ENCODE results near the gene C2CD4D.

DNA sequence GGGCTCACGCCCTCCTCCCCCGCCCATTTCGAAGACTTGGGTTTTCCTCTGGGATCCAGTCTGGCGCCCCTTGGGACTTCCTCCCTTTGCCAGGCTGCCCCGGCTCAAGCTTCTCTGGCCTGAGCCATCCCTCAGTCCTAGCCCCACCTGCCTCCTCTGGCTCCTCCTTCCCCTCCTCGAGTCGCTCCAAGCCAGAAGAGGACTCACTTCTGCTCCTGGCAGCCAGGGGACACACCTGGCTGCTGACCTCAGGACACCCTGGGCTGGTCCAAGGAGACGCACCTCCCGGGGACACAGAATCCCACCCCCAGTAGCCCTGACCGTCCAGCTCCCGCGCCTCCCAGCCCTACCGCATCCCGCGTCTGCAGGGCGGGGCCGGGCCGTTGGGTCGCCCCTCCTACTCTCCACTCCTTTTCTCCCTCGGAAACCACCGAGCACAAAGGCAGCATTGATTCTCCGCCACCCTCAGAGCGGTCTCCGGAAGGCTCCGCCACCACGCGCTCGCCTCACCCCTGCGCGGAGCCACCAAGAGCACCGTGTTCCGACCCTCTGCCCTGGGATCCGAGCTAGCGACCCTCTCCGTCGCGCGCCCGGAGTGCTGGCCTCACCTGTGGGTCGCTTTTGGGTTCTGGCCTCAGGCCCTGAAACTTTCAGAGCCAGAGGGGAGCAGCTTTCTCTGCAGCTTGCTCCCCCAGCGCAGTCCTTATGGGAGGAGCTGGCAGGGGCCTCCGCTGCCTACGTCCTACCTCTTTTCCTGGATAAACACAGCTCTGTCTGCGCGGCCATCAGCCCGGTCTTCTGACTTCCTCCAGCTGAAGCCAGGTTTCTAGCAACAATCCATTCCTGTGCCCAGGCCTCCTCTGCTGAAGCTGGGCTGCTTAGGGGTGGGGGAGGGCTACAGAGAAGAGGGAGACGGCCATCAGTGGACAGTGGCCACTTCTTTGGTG, at the start of gene C2CD4D:
- TF ChIP-seq, protein P1, sequence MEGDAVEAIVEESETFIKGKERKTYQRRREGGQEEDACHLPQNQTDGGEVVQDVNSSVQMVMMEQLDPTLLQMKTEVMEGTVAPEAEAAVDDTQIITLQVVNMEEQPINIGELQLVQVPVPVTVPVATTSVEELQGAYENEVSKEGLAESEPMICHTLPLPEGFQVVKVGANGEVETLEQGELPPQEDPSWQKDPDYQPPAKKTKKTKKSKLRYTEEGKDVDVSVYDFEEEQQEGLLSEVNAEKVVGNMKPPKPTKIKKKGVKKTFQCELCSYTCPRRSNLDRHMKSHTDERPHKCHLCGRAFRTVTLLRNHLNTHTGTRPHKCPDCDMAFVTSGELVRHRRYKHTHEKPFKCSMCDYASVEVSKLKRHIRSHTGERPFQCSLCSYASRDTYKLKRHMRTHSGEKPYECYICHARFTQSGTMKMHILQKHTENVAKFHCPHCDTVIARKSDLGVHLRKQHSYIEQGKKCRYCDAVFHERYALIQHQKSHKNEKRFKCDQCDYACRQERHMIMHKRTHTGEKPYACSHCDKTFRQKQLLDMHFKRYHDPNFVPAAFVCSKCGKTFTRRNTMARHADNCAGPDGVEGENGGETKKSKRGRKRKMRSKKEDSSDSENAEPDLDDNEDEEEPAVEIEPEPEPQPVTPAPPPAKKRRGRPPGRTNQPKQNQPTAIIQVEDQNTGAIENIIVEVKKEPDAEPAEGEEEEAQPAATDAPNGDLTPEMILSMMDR (conservative IDR thresholded peaks at IDR 0.05 in 1 of 2, IDR thresholded peaks at IDR 0.05 in 1 of 2; ENCODE audit: low read depth in 1 of 2, low read length in 2 of 2) = no peak
- peak; percentile 29 for TF ChIP-seq EZH2 (IDR thresholded peaks at IDR 0.05; ENCODE audit: low read length, missing control alignments)
